ENCODE measurements around the gene ZNF433. TPM values are rescaled to one million over a fixed set of nuclear protein-coding genes. Genes with fewer than 3 reads are reported as not detected.
"Not testable (repeated sequence)": the region's sequence is repeated elsewhere in the genome, so short reads cannot be mapped to it uniquely, and the experiment has no call there.

Gene ZNF433
- total RNA-seq, 2 donors from 2014 or later: 1.4 to 1.8 TPM

GRCh38 chr19:12015015-12015752 is 20.3 kb downstream of the ZNF433 start:
- Mint-ChIP-seq H3K9me3 (peaks cover 33 to 42% of the 10 kb centered on the region in 2 donors), H3K27ac (no peak overlapping the region), H3K36me3 (peaks cover 57 to 78% of the 10 kb centered on the region in 2 donors)
- no peak for ATAC-seq
- no peak for DNase-seq (ENCODE audit: low spot score in 2 of 2)

GRCh38 chr19:12000152-12000981 is 35.1 kb downstream of the ZNF433 start:
- DNase-seq (ENCODE audit: low spot score in 2 of 2): peak in 1 of 2 donors; percentile 35
- peaks cover 0 to 40% of the 10 kb centered on the region in 2 donors for H3K36me3 Mint-ChIP-seq
- H3K9me3 Mint-ChIP-seq: peaks cover 0 to 10% of the 10 kb centered on the region in 2 donors
- ATAC-seq: peak; percentile 94 to 95
- peak overlapping the region; percentile 11 to 71 for H3K27ac Mint-ChIP-seq

GRCh38 chr19:11995174-11995573 is 40.3 kb downstream of the ZNF433 start:
- DNase-seq (ENCODE audit: low spot score in 2 of 2): no peak
- Mint-ChIP-seq H3K27ac (no peak overlapping the region), H3K9me3 (peaks cover 0 to 10% of the 10 kb centered on the region in 2 donors), H3K36me3 (peaks cover 6 to 31% of the 10 kb centered on the region in 2 donors)
- ATAC-seq: no peak

GRCh38 chr19:11991921-11992320 is 43.6 kb downstream of the ZNF433 start:
- H3K9me3 Mint-ChIP-seq; DNase-seq (ENCODE audit: low spot score in 2 of 2); ATAC-seq; H3K27ac Mint-ChIP-seq: not testable (repeated sequence)
- H3K36me3 Mint-ChIP-seq: peaks cover 17 to 18% of the 10 kb centered on the region in 2 donors

- DNase-seq (ENCODE audit: low spot score in 2 of 2) (no peak), ATAC-seq (no peak)
- peak overlapping the region; percentile 99 for H3K27ac Mint-ChIP-seq
- peaks cover 13 to 17% of the 10 kb centered on the region in 2 donors for H3K36me3 Mint-ChIP-seq
- peaks cover 0 to 12% of the 10 kb centered on the region in 2 donors for H3K9me3 Mint-ChIP-seq
Measured at GRCh38 chr19:11989112-11989456, 46.4 kb downstream of the ZNF433 start.

- peaks cover 16 to 17% of the 10 kb centered on the region in 2 donors for H3K36me3 Mint-ChIP-seq
- H3K27ac Mint-ChIP-seq: peak overlapping the region; percentile 99
- H3K9me3 Mint-ChIP-seq: peaks cover 2 to 16% of the 10 kb centered on the region in 2 donors
- DNase-seq (ENCODE audit: low spot score in 2 of 2) (peak; percentile 89 to 91), ATAC-seq (peak; percentile 90 to 95)
Measured at GRCh38 chr19:11987405-11988281, 47.8 kb downstream of the ZNF433 start.

- Mint-ChIP-seq H3K27ac (no peak overlapping the region), H3K36me3 (peaks cover 17 to 18% of the 10 kb centered on the region in 2 donors), H3K9me3 (peaks cover 3 to 18% of the 10 kb centered on the region in 2 donors)
- no peak for DNase-seq (ENCODE audit: low spot score in 2 of 2)
- ATAC-seq: no peak
Measured at GRCh38 chr19:11986754-11987153, 48.7 kb downstream of the ZNF433 start.

GRCh38 chr19:11984986-11985385 is 50.5 kb downstream of the ZNF433 start:
- peaks cover 13 to 27% of the 10 kb centered on the region in 2 donors for H3K9me3 Mint-ChIP-seq
- peaks cover 10 to 32% of the 10 kb centered on the region in 2 donors for H3K36me3 Mint-ChIP-seq
- DNase-seq (ENCODE audit: low spot score in 2 of 2) (no peak), ATAC-seq (no peak)
- no peak overlapping the region for H3K27ac Mint-ChIP-seq

- peaks cover 35 to 48% of the 10 kb centered on the region in 2 donors for H3K9me3 Mint-ChIP-seq
- no peak for DNase-seq (ENCODE audit: low spot score in 2 of 2)
- no peak for ATAC-seq
- peaks cover 28 to 54% of the 10 kb centered on the region in 2 donors for H3K36me3 Mint-ChIP-seq
- H3K27ac Mint-ChIP-seq: no peak overlapping the region
Measured at GRCh38 chr19:11982526-11982925, 53.0 kb downstream of the ZNF433 start.

GRCh38 chr19:11979527-11979926 is 56.0 kb downstream of the ZNF433 start:
- Mint-ChIP-seq H3K9me3 (peaks cover 51 to 52% of the 10 kb centered on the region in 2 donors), H3K27ac (no peak overlapping the region), H3K36me3 (peaks cover 51 to 66% of the 10 kb centered on the region in 2 donors)
- DNase-seq (ENCODE audit: low spot score in 2 of 2) (no peak), ATAC-seq (no peak)

GRCh38 chr19:11978492-11979100 is 56.9 kb downstream of the ZNF433 start:
- peaks cover 51 to 56% of the 10 kb centered on the region in 2 donors for H3K9me3 Mint-ChIP-seq
- DNase-seq (ENCODE audit: low spot score in 2 of 2) (no peak), ATAC-seq (no peak)
- H3K27ac Mint-ChIP-seq: no peak overlapping the region
- H3K36me3 Mint-ChIP-seq: peaks cover 51 to 71% of the 10 kb centered on the region in 2 donors

GRCh38 chr19:11973019-11973810 is 62.3 kb downstream of the ZNF433 start:
- Mint-ChIP-seq H3K9me3 (peaks cover 20 to 30% of the 10 kb centered on the region in 2 donors), H3K36me3 (peaks cover 34 to 36% of the 10 kb centered on the region in 2 donors), H3K27ac (no peak overlapping the region)
- DNase-seq (ENCODE audit: low spot score in 2 of 2) (no peak), ATAC-seq (no peak)

GRCh38 chr19:11971041-11971440 is 64.4 kb downstream of the ZNF433 start:
- Mint-ChIP-seq H3K36me3 (peaks cover 17 to 22% of the 10 kb centered on the region in 2 donors), H3K27ac (no peak overlapping the region), H3K9me3 (peaks cover 9 to 18% of the 10 kb centered on the region in 2 donors)
- DNase-seq (ENCODE audit: low spot score in 2 of 2) (no peak), ATAC-seq (no peak)

GRCh38 chr19:11970174-11970573 is 65.3 kb downstream of the ZNF433 start:
- ATAC-seq (no peak), DNase-seq (ENCODE audit: low spot score in 2 of 2) (no peak)
- peaks cover 4 to 19% of the 10 kb centered on the region in 2 donors for H3K9me3 Mint-ChIP-seq
- no peak overlapping the region for H3K27ac Mint-ChIP-seq
- H3K36me3 Mint-ChIP-seq: peaks cover 10 to 23% of the 10 kb centered on the region in 2 donors

All from activated naive CD4-positive, alpha-beta T cell treated with anti-CD3 and anti-CD28 coated beads, Interleukin-2, amount 50 U/mL, for 72 hours (primary cell).